ENCODE results near the gene CPA3.

The CPA3 gene

GRCh38 chr3:148865049-148865448 lies at the start of gene CPA3:
TSS of gene CPA3 (plus strand) at chr3:148865296. CDS start at chr3:148865308, 12 bp downstream.
- DNase-seq, result no peak

- DNase-seq, result no peak
Measured at GRCh38 chr3:148815316-148816110, 49.6 kb upstream of the CPA3 start.

- no peak for DNase-seq
Measured at GRCh38 chr3:148816427-148816826, 48.7 kb upstream of the CPA3 start.

GRCh38 chr3:148816981-148817525 lies 48.0 kb upstream of the CPA3 start:
- peak; percentile 84 to 93 for DNase-seq

- DNase-seq, result no peak
Measured at GRCh38 chr3:148820361-148821245, 44.5 kb upstream of the CPA3 start.

GRCh38 chr3:148823026-148823425 lies 42.1 kb upstream of the CPA3 start:
- no peak for DNase-seq

- no peak for DNase-seq
Measured at GRCh38 chr3:148825476-148825875, 39.6 kb upstream of the CPA3 start.

GRCh38 chr3:148827585-148827984 lies 37.5 kb upstream of the CPA3 start, which contains the start of gene CPB1:
TSS of gene CPB1 (plus strand) at chr3:148827811. CDS start at chr3:148827824, 13 bp downstream.
- DNase-seq, result no peak

- no peak for DNase-seq
Measured at GRCh38 chr3:148828136-148828690, 36.9 kb upstream of the CPA3 start.

- no peak for DNase-seq
Measured at GRCh38 chr3:148829926-148830325, 35.2 kb upstream of the CPA3 start.

GRCh38 chr3:148833223-148833622 lies 31.9 kb upstream of the CPA3 start:
- no peak for DNase-seq

- DNase-seq, result no peak
Measured at GRCh38 chr3:148839805-148840204, 25.3 kb upstream of the CPA3 start.

GRCh38 chr3:148840451-148840850 lies 24.6 kb upstream of the CPA3 start:
- DNase-seq, result no peak

GRCh38 chr3:148845756-148846395 lies 19.2 kb upstream of the CPA3 start:
- DNase-seq, result no peak

GRCh38 chr3:148847351-148847750 lies 17.7 kb upstream of the CPA3 start:
- no peak for DNase-seq

- no peak for DNase-seq
Measured at GRCh38 chr3:148848410-148848809, 16.7 kb upstream of the CPA3 start.

- no peak for DNase-seq
Measured at GRCh38 chr3:148852271-148852992, 12.7 kb upstream of the CPA3 start.

GRCh38 chr3:148853076-148853475 lies 12.0 kb upstream of the CPA3 start:
- DNase-seq, result no peak

- no peak for DNase-seq
Measured at GRCh38 chr3:148854061-148854460, 11.0 kb upstream of the CPA3 start.

GRCh38 chr3:148856384-148856783 lies 8.7 kb upstream of the CPA3 start:
- DNase-seq, result peak; percentile 70 to 84

GRCh38 chr3:148857316-148857715 lies 7.8 kb upstream of the CPA3 start:
- DNase-seq, result no peak

GRCh38 chr3:148861277-148861869 lies 3.7 kb upstream of the CPA3 start:
- peak; percentile 21 to 65 for DNase-seq

All from NCI-H526 (cell line).